DMS53 treated with DMSO at 0.1 percent for 48 hours (cell line): ENCODE data around the gene NEXN.
"Not testable (repeated sequence)": the region's sequence is repeated elsewhere in the genome, so short reads cannot be mapped to it uniquely, and the experiment has no call there.

Source experiments
- DNase-seq: peaks from one replicate; lab custom pipeline; 2025; ENCODE audit not compliant: unreplicated experiment; lab: John Stamatoyannopoulos, UW

The NEXN gene

GRCh38 chr1:77958391-77958790 is 70.0 kb downstream of the NEXN start:
- no peak for DNase-seq

GRCh38 chr1:77958850-77959249 is 70.4 kb downstream of the NEXN start:
- no peak for DNase-seq

GRCh38 chr1:77961392-77961791 is 73.0 kb downstream of the NEXN start:
- no peak for DNase-seq

- DNase-seq, result no peak
Measured at GRCh38 chr1:77966291-77966690, 77.9 kb downstream of the NEXN start.

GRCh38 chr1:77970192-77970591 is 81.8 kb downstream of the NEXN start:
- DNase-seq, result no peak

- DNase-seq, result no peak
Measured at GRCh38 chr1:77972080-77972479, 83.7 kb downstream of the NEXN start.

- no peak for DNase-seq
Measured at GRCh38 chr1:77975386-77975785, 87.0 kb downstream of the NEXN start.

GRCh38 chr1:77975907-77976306 is 87.5 kb downstream of the NEXN start:
- DNase-seq, result no peak

- no peak for DNase-seq
Measured at GRCh38 chr1:77976433-77977076, 88.1 kb downstream of the NEXN start.

GRCh38 chr1:77977989-77978292 is 89.5 kb downstream of the NEXN start:
- no peak for DNase-seq

- peak; percentile 91 for DNase-seq
Measured at GRCh38 chr1:77978293-77978968, 90.0 kb downstream of the NEXN start.

- DNase-seq, result peak; percentile 99
Measured at GRCh38 chr1:77978969-77979876, 90.8 kb downstream of the NEXN start, which contains the start of gene FUBP1. Gene FUBP1 (minus strand): TSS chr1:77979072. CDS start chr1:77979004, 68 bp downstream.

GRCh38 chr1:77983352-77983996 is 95.0 kb downstream of the NEXN start:
- DNase-seq, result not testable (repeated sequence)

GRCh38 chr1:77983997-77984355 is 95.6 kb downstream of the NEXN start:
- no peak for DNase-seq

GRCh38 chr1:77984629-77985028 is 96.2 kb downstream of the NEXN start:
- no peak for DNase-seq

GRCh38 chr1:77986810-77987209 is 98.4 kb downstream of the NEXN start:
- no peak for DNase-seq

GRCh38 chr1:77987919-77988318 is 99.5 kb downstream of the NEXN start:
- no peak for DNase-seq

- no peak for DNase-seq
Measured at GRCh38 chr1:77989744-77990143, 101.3 kb downstream of the NEXN start.

GRCh38 chr1:77990629-77991204 is 102.3 kb downstream of the NEXN start:
- DNase-seq, result no peak

GRCh38 chr1:77991638-77992037 is 103.2 kb downstream of the NEXN start:
- DNase-seq, result no peak
